Germinal center (tissue), 1 donor: ENCODE results near the gene SDC4.
A peak's percentile ranks its signal among the peaks of the same experiment; 100 is the strongest.

Experiments
- DNase-seq: peaks from one replicate; pipeline ENCODE4 v3.0.0; 2012; ENCODE audit warnings: mixed read lengths, low spot score

SDC4 gene

DNA sequence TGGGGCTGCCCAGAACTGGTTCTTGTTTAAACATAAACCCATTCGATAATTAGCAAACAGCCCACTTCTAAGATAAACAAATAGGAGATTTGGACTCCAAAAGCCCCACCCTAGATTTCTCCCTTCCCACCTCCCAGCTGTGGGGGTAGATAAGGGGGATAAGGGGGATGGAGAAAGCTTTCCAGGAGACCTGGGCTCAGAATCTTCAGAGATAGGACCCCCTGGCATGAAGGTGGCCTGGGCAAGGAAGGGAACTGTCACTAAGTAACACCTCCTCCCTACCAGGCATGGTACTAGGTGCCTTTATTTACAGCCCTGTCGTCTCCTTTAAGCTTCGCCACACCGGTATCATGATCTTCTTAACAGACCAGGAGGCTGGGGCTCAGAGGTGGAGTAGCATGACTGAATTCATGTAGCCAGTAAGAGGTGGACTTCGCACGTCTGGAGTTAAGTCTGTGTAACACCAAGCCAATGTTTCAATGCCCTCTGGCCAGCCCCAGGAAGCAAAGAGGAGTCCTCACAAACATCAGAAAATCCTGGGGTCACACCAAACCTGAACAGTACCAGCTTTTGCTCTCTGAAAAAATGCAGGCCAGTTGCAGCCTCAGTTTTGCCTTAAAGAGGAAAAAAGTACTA is 4.6 kb downstream of the SDC4 start:
- DNase-seq = no peak

DNA sequence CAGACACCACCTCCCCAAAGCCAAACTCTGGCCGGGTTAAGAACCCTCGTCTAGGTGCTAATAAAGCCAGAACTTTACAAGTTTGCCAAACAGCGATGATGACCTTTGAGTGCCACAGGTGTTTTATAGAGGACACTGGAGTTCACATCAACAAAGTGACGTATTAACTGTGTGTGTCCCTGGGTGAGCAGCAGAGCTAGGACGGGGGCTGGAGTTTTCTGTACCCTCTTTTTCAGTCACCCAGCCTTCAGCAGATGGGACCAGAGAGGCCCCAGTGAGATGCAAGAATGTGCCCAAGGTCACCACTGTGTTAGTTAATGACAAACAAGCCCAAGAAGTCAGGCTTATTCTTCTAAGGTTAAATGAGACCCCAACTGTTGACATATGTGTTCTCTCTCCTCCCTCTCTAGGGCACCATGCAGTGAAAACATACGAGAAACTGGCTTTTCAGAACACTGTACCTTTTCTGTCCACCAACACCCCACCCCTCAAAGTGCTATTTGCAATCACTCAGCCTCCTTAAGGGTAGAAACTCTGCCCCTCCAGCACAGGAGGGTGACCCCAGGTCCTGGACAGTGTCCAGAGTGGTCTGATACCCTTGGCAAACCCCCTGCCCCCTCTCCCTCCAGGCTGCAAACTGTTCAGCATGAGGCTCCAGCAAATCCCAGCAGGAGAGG is 5.2 kb downstream of the SDC4 start:
- DNase-seq = no peak

GRCh38 chr20:45341939-45342854 is 6.0 kb downstream of the SDC4 start:
- DNase-seq = no peak

DNA sequence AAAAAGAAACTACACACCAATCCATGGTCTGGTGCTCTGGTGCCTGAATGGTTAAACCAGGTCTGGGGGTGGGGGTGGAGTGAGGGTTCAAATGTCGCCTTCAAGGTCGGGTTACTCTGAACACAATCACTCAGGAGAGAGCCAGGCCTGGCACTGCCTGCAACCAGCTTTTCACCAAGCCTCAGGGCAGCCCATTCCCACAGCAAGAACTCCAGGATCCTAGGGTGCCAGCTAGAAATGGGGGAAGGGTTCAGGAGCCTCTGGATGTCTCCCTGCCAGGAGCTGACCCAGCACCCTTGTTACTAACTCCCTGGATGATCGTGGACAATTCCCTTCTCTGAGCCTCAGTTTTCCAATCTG is 6.7 kb downstream of the SDC4 start:
- DNase-seq = no peak

- no peak for DNase-seq
Measured at GRCh38 chr20:45340951-45341350, 7.3 kb downstream of the SDC4 start.

DNA sequence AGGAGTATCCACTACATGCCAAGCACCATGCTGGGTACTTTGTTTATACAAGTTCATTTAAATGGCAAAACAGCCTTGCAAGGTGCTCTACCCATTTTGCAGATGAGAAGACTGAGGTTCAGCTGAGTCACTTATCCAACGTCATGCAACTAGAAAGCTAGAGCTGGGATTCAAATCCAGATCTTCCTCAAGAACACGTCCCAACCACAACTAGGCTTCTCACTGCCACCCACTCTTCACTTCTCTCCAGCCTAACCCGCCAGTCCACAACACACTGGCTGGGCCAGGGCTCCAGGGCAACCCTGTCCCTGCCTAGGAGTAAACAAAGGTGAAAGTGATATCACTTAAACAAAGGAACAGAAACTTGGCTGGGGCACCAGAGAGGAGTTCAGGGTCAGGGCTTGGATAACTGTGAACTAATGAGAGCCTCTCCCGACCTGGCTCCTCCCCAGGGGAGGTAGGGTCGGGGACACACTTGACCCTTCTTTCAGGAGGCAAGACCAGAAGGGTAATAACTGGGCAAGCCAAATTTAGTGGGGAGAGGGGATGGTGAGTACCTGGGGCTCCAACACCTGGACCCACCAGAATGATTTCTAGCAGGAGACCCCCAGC is 7.9 kb downstream of the SDC4 start:
- DNase-seq = no peak

DNA sequence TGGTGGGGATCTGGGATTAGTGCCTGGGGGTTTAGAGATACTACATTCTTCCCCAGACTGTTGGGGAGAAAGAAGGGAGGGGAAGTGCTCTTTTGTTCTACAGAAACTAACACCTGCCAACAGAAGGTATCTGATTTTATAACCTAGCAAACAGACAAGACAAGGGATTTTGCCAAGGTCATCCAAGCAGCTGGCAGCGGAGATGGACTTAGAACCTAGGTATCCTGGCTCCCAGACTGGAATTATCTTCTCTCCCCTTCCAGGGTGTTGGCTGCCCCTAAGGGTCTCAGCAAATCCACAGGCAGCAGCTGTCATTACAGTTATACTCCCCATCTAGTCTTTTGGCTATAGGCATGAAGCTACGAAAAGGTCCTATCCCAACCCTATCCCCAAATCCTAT is 8.4 kb downstream of the SDC4 start:
- DNase-seq = no peak

DNA sequence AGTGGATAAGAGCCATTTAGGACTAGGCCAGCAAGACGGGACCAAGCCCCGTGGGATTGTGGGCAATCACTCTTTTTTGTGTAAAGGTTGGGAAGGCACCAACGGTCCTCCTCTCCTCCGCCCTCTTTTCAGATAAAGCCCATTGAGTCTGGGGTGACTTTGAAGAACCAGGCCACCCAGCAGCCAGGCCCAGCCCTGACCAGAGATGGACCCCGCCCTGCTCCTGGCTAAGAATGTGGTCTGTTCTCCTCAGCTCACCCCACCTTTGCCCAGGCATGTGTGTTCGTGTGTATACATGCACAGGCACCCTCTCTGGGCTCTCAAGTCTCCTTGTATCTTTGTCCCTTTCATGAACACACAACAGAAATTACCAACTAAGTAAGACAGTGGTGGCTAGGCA is 9.1 kb downstream of the SDC4 start:
- no peak for DNase-seq

- DNase-seq = no peak
Measured at GRCh38 chr20:45338121-45339030, 9.8 kb downstream of the SDC4 start.

GRCh38 chr20:45337367-45338120 is 10.7 kb downstream of the SDC4 start:
- no peak for DNase-seq

GRCh38 chr20:45336530-45337366 is 11.5 kb downstream of the SDC4 start:
- DNase-seq = no peak

- no peak for DNase-seq
Measured at GRCh38 chr20:45330476-45330875, 17.7 kb downstream of the SDC4 start.

DNA sequence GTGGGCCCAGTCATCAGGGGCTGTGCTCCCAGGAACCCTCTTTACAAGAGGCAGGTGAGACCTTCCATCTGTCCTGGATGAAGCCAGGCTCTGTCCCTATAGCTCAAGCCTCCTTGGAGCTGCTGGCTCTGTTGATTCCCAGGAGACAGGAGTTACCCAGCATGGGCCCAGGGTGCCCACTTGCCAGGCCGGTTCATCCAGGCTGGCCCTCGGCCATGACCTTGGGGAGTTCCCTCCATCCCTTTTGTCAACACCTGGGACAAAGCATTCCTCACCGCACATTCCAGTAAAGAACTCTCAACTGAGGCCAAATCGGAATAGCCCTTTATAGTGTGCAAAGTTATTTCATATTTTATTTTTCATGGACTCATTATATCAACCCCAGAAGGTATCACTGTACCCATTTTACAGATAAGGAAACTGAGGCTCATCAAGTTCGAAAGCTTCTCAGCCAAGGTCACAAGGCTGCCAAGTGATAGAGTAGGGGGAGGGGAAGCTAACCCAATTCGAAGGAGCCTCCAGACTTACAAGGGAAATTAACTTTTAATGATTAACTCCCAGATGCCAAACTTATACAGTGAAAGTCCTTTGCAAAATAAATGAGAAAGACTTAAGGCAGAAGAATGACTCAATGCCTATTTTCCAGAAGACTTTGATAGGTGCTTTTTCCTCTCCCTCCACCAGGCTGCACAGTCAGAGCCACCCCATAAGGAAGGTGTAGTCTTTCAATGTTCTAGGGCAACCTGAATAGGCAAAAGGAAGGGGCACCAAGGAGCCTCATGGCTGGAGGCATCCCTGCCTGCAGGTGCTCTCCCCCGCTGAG is 18.5 kb downstream of the SDC4 start:
- no peak for DNase-seq

GRCh38 chr20:45328451-45328850 is 19.8 kb downstream of the SDC4 start:
- DNase-seq = no peak

GRCh38 chr20:45325371-45325770 is 22.9 kb downstream of the SDC4 start:
- DNase-seq = no peak

GRCh38 chr20:45323731-45324130 is 24.5 kb downstream of the SDC4 start:
- no peak for DNase-seq

DNA sequence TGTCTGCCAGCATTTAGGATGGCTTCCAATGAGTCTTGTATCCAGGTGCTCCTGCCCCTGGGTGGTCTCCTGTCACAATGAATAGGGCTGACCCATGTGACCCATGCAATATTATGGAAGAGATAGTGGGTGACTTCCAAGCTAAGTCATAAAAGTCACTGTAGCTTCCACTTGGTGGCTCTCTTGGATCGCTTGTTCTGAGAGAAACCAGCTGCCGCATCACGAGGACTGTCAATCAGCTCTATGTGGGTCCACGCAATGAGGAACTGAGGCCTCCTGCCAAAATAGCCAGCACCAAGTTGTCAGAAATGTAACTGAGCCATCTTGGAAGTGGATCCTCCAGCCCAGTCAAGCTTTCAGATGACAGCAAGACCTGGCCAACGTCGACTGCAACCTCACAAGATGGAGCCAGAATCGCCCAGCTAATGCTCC is 25.3 kb downstream of the SDC4 start:
- peak; percentile 48 for DNase-seq

- DNase-seq = peak; percentile 83
Measured at GRCh38 chr20:45320948-45321595, 27.2 kb downstream of the SDC4 start.
